ENCODE data around the gene MTRF1L. TPM values are rescaled to one million over a fixed set of nuclear protein-coding genes. Genes with fewer than 3 reads are reported as not detected.
"Not testable (repeated sequence)": the region's sequence is repeated elsewhere in the genome, so short reads cannot be mapped to it uniquely, and the experiment has no call there.

The MTRF1L gene
- total RNA-seq, 1 experiment from 2014 or later, result 16.6 TPM

DNA sequence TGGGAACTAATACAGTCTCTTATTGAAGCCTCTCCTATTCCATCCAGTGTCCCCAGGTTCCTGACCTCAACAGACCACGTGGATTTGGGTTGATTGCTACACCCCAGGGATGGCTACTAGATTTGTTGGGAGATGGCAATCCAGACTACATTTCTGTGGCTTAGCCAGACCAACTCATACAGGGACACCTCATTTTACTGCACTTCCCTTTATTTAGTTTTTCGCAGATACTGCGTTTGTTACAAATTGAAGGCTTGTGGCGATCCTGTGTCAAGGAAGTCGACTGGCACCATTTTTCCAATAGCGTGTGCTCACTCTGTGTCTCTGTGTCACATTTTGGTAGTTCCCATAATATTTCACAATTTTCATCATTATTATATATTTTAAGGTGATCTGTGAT, 10.3 kb upstream of the MTRF1L start (continued):
- TF ChIP-seq STAT6 (CRISPR knock-in tag; conservative IDR thresholded peaks at IDR 0.05; ENCODE audit: low read depth), result no peak

DNA sequence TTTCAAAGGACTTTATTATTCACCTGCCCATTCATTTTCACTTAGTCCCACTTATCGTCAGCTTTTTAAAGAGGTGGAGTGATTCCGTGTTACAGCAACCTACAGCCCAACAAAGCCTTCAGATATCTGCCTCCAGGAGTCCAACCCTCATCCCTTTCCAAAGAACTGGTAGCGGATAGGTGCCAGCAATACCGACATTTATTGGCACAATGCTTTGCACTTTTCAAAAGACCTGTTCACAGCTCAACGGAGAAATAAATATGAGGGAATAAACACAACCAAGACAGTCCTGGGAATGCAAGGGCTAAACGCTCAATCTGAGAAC, 819 bp upstream of the MTRF1L start:
- no peaks in the 10 kb centered on the region for H3K9me3 Mint-ChIP-seq
- CTCF ChIA-PET, result no interaction called here
- ATAC-seq, result 0 out of 2 replicates have a peak, but pooled peaks have one; percentile 2
- peaks cover 7% of the 10 kb centered on the region; the same call in 1 of the 2 replicates for H3K36me3 Mint-ChIP-seq
- POLR2A ChIA-PET, result interaction anchor here (4.2 kb wide), 1 partner anchor 20 kb away, joined by 16 read pairs; the partner anchor contains the start of gene FBXO5
- peaks cover 23% of the 10 kb centered on the region for H3K4me1 Mint-ChIP-seq
- DNase-seq (ENCODE audit: low spot score), result no peak
- peak overlapping the region; percentile 100 for H3K27ac Mint-ChIP-seq
- peak overlapping the region; percentile 96 for H3K4me3 Mint-ChIP-seq
- no peaks in the 10 kb centered on the region for H3K27me3 Mint-ChIP-seq (ENCODE audit: low read depth)
- TF ChIP-seq ZSCAN18 (CRISPR knock-in tag; IDR thresholded peaks at IDR 0.05) (no peak), ZNF219 (CRISPR knock-in tag; IDR thresholded peaks at IDR 0.05; ENCODE audit: borderline replicate concordance) (no peak), NR3C1 (CRISPR knock-in tag; conservative IDR thresholded peaks at IDR 0.05; ENCODE audit: low read depth) (no peak), HMGXB4 (CRISPR knock-in tag; IDR thresholded peaks at IDR 0.05) (no peak), ATF1 (CRISPR knock-in tag; IDR thresholded peaks at IDR 0.05) (no peak)
- TF ChIP-seq, protein P1, sequence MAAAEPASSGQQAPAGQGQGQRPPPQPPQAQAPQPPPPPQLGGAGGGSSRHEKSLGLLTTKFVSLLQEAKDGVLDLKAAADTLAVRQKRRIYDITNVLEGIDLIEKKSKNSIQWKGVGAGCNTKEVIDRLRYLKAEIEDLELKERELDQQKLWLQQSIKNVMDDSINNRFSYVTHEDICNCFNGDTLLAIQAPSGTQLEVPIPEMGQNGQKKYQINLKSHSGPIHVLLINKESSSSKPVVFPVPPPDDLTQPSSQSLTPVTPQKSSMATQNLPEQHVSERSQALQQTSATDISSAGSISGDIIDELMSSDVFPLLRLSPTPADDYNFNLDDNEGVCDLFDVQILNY (CRISPR knock-in tag; IDR thresholded peaks at IDR 0.05), result no peak

- ChIA-PET CTCF (interaction anchor here (0.7 kb wide), 1 partner anchor 407 kb away, joined by 3 read pairs; no protein-coding TSS in a partner anchor), POLR2A (interaction anchor here (4.2 kb wide), 1 partner anchor 19 kb away, joined by 16 read pairs; the partner anchor contains the start of gene FBXO5)
- ATAC-seq (peak; percentile 8), DNase-seq (ENCODE audit: low spot score) (no peak)
- TF ChIP-seq FOXP4 (CRISPR knock-in tag; IDR thresholded peaks at IDR 0.05), result 0 out of 2 replicates have a peak, but pooled peaks have one; percentile 0
- no peak for TF ChIP-seq NR3C1 (CRISPR knock-in tag; conservative IDR thresholded peaks at IDR 0.05; ENCODE audit: low read depth)
- 0 out of 2 replicates have a peak, but pooled peaks have one; percentile 14 for TF ChIP-seq ARID4B (CRISPR knock-in tag; IDR thresholded peaks at IDR 0.05; ENCODE audit: borderline replicate concordance)
- no peak for TF ChIP-seq ZNF121 (CRISPR knock-in tag; IDR thresholded peaks at IDR 0.05)
- TF ChIP-seq, protein P2, sequence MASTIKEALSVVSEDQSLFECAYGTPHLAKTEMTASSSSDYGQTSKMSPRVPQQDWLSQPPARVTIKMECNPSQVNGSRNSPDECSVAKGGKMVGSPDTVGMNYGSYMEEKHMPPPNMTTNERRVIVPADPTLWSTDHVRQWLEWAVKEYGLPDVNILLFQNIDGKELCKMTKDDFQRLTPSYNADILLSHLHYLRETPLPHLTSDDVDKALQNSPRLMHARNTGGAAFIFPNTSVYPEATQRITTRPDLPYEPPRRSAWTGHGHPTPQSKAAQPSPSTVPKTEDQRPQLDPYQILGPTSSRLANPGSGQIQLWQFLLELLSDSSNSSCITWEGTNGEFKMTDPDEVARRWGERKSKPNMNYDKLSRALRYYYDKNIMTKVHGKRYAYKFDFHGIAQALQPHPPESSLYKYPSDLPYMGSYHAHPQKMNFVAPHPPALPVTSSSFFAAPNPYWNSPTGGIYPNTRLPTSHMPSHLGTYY (CRISPR knock-in tag; IDR thresholded peaks at IDR 0.05), result no peak
- Mint-ChIP-seq H3K4me1 (peaks cover 23% of the 10 kb centered on the region), H3K36me3 (peaks cover 11% of the 10 kb centered on the region), H3K9me3 (no peaks in the 10 kb centered on the region), H3K27me3 (ENCODE audit: low read depth) (no peaks in the 10 kb centered on the region), H3K27ac (peak overlapping the region; percentile 69), H3K4me3 (peak overlapping the region; percentile 96)
Measured at GRCh38 chr6:153001767-153002612, 519 bp downstream of the MTRF1L start.

- H3K9me3 Mint-ChIP-seq; H3K27ac Mint-ChIP-seq; ATAC-seq; DNase-seq (ENCODE audit: low spot score); CTCF ChIA-PET; H3K27me3 Mint-ChIP-seq (ENCODE audit: low read depth): not testable (repeated sequence)
- peak overlapping the region; percentile 96 for H3K4me3 Mint-ChIP-seq
- peaks cover 23% of the 10 kb centered on the region for H3K4me1 Mint-ChIP-seq
- H3K36me3 Mint-ChIP-seq, result peaks cover 16% of the 10 kb centered on the region
- POLR2A ChIA-PET, result interaction anchor here (0.7 to 4.2 kb wide), 2 partner anchors 18 to 59 kb away, joined by 6 to 16 read pairs; partner anchors contain the start of gene FBXO5
Measured at GRCh38 chr6:153000790-153001189, 1.7 kb downstream of the MTRF1L start.
